Raji (cell line): ENCODE measurements around the gene TP63.

ENCODE experiments used
- POLR2A ChIP-seq: IDR thresholded peaks from 2 replicates; pipeline ENCODE4 v1.6.1; 2011; ENCODE audit warnings: low read depth, low read length, control low read depth; ENCODE audit not compliant: insufficient read depth

Gene TP63

DNA sequence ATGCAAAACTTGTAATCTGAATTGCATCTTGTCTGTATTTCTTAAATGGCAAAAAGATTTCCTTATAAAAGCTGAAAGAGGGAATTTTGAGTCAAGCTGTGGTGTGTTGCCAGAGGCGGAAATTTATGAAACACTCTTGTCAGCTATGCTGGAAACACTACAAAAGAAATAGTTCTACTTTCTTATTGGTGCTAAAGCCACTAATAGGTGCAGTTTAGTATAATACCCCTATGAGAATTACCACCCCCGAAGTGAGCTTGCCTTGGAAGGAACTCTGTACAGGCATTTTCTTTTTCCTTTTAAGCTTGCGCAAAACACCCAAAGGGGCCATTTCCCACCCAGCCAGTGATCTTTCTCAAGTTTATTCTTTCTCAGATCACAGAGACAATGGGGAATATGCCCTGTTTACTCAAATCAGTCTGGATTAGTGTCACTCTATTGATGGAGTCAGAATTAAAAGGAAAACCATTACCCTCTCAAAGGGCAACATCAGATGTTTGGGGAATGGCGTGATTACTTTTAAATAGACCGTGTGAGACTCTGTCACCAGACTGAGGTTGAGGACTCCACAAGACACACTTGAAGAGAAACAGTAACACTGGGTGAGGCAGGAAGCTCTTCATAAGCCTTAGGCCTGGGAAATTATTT lies 166.0 kb downstream of the TP63 start:
- no peak for TF ChIP-seq POLR2A

DNA sequence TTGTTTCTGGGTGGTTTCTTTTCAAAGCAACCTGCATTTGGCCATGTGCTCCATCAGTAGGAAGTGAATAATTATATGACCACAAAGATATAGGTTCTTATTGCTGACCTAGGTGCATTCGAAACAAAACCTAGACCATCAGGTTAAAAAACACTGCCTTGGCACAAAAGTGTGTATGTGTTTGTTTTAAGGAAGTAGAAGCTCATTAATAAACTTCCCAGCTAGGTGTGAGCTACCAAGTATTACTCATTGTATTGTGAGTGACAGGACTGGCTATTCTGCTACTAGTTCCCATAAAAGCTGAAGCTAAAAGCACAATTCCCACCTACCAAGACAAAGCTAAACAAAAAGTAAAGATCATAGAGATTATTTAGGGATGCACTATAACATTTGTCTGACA lies 168.2 kb downstream of the TP63 start:
- no peak for TF ChIP-seq POLR2A

DNA sequence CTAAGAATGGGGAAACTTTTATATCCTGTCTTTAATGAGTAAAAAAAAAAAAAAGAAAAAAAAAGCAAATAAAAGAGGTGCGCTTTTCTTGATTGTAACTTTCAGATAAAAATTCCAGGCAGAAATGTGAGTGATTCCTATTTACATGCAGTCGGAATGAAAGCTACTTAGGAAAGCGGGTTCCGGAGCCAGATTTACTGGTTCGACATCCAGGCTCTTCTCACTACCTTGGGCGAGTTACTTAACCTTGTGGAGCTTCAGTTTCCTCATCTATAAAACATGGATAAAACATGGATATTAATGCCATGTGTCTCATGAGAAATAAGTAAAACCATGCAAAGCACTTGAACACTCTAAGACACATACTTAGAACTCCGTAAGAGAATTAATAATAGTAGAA lies 169.2 kb downstream of the TP63 start:
- TF ChIP-seq POLR2A = no peak

DNA sequence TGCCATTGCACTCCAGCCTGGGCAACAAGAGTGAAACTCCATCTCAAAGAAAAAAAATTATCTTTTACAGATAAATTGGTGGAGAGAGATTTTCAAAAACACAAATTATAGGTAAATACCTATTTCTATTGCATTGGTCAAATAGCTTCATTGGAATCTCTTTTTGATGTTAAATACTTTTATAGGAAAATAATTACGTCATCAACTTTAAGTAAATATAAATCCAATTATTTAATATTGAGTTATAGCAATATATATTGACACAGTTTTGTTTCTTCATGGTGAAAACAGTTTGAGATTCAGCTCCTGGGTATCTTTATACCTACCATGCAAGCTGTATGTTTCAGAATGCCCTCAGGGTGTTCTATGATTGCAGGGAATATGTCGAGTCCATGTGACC lies 172.1 kb downstream of the TP63 start:
- TF ChIP-seq POLR2A = no peak

DNA sequence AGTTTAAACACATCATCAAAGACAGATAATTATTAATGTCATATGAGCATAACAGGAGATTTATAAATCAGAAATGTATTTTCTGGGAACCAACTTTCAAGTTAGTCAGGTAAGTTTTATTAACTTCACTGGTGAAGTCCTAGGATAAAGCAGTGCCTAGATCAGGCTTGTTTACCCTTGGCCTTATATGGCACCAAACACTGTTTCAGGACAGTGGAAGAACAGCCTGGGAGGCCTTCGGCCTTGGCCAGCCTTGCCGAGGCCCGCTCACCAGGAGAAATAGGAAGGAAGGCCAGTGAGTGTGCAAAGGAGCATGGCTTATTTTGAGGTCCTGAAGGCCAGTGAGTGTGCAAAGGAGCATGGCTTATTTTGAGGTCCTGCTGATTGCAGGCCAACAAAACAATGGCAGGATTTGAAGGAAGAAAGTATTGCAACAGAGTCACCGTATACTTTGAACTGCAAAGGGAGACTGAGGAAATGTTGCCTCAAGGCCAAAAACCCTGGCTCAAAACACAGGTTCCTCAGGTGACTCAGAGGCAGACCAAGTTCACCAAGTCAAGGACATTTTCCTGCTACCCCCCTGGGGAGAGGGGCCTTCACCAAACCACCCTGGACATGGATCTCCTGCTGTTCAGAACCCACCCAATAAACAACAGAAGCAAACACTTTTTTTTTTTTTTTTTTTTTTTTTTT lies 174.3 kb downstream of the TP63 start:
- no peak for TF ChIP-seq POLR2A

DNA sequence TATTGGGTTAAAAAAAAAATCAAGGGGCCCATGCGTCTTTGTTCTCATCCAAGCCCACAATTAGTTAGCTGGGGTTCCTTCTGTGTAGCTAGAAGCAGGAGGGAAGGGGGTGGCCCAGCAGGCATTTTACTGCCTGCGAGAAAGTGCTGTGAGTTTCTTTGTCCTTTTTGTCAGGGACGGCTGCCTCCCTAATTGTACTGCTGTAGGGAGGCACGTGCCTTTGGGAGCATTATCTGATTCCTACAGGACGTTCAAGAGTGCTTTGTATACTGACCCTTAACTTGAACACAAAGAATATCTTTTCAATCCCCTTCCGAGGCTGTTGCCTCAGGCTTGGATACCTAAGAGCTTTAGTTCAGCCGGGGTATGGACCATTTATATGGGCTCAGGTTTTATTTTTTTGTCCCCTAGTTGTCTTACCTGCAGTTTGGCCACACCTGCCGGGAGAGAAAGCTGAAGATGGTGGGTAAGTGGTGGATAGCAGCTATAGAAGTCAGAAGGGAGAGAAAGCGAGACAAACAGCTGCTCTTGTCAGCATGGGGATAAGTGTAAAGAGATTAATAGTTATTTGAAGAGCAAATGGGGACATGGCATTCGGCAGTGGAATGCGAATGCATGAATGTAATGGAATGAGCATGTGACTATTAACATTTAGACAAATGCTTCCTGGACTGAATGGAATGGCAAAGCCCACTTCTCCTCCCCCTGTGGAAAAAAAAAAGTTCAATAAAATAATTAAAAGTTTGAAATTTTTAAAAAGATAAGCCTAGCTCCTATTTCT lies 175.2 kb downstream of the TP63 start:
- no peak for TF ChIP-seq POLR2A

DNA sequence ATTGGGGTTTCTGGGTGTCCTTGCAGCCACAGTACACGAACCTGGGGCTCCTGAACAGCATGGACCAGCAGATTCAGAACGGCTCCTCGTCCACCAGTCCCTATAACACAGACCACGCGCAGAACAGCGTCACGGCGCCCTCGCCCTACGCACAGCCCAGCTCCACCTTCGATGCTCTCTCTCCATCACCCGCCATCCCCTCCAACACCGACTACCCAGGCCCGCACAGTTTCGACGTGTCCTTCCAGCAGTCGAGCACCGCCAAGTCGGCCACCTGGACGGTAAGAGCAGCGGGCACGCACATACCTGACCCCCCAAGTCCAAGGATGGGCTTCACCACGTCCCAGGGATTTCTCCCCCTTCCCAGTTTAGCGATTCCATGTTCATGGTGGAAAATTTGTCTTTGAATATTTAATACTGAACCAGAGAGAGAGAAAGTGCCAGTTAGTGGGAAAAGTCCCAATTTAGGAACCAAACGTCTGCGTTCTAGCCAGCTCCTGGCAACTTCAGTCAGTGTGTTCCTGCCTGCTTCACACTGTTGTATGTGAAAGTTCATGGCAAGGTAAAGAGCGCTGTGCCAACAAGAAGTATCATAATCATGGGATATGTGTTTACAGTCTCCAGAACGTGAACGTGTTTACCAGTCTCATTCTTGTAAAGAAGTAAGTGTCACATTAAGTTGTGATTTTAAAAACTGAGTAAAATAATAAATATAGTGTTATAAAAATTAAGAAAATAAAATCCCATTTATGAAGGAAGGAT lies 177.2 kb downstream of the TP63 start:
- TF ChIP-seq POLR2A = no peak

DNA sequence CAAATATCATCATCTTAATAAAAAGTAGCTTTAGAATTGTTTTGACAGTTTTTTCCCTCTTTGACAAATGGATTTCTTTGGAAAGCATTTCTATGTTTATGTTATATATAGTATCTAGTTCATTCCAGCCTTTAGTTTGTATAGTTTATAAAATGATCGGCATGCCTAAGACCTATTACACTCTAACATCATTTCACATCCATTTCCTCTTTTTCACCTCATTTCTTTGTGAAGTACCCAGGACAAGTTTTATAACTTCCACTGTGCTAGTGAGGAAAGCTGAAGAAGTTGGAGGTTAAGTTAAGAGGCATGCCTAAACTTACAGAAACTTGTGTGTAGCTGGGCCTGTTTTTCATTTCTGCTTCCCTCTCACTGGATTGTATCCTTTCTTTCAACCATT lies 178.4 kb downstream of the TP63 start:
- no peak for TF ChIP-seq POLR2A

DNA sequence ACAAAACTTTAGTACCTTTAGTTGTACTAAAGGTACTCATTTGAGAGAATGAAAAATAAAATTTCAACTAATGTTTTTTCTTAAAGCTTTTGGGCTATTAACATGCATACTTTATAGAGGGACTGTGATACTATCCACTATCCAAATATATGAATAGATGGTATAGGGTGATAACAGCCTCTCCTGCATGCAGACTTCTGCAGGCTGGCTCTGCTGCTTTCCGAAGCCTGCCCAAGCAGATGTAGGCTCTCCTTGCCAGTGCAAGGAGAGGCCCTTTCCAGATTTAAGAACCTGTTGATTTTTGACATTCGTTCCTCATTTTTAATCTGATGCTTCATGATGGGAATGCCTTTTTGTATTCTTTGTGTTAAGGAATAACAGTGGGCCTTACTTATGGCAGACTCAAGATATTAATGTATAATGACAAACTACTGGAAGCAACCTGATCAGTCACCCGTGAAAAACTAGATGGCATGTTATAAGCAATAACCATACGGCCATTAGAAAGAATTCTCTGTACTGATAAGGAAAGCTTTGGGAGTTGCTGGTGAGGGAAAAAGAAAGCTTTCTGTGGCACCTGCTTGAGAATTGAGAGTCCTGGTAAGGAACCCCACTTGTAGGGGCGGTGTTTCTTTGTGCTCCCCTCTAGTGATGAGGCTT lies 181.7 kb downstream of the TP63 start:
- TF ChIP-seq POLR2A = no peak

DNA sequence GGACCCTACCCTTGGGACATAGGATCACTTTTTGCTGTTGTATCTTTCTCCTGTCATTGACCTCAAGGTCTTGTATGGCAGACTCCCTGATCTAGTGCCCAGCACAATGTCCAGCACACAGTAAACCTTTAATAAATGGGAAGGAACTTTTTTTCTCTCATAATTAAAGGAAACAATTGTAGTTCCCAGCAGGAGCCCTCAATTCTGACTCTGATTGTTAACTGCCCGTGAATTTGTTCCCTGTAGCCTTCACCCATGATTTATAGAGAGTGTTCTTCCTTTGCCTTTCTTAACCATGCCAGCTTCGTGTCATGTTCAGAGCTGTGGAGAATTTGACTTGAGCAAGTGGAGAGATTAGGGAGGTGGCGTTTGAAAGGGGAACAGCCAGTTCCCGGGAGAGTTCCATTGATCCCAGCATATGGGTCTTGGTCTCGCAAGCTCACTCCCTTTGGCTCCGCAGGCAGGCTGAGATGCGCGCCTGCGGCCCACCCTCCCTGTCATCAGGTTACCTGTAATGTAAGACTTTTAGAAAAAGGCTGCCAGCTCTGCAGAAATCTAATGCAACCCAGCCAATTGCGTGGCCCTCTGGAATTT lies 182.6 kb downstream of the TP63 start:
- no peak for TF ChIP-seq POLR2A

DNA sequence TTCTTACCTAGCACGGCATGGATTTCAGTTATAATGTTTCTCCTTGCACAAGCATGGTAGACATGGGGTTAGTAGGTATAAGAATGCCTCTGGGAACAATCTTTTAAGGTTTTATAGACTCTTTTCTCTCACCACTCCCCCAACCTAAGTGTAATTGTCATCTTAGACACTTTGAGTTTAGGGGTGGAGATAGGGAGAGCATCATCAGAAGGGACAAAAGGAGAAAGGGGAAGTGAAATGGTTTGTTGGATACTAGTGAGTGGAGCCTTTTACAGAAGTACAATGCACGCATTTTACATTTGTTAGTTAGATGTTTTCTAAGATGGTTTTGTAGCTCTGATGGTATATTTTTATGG lies 189.2 kb downstream of the TP63 start:
- TF ChIP-seq POLR2A = no peak

DNA sequence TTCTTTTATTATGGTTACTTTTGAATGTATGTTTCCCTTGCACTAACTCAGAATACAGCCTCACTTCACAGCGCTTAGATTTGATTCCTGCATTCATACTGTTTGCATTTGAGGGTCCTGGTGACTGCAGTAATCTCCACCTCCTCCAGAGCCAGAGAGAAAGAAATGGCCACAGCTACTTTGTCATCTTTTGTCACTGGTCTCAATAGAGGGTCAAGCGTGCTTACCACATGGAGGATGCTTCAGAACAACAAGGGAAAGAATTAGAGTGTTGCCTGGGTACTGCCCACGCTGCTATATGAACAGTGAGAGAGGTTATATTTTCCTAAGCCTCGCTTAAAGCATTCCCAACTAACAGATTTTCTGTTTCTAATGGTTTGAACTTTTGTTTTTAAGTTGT lies 190.1 kb downstream of the TP63 start:
- TF ChIP-seq POLR2A = no peak

DNA sequence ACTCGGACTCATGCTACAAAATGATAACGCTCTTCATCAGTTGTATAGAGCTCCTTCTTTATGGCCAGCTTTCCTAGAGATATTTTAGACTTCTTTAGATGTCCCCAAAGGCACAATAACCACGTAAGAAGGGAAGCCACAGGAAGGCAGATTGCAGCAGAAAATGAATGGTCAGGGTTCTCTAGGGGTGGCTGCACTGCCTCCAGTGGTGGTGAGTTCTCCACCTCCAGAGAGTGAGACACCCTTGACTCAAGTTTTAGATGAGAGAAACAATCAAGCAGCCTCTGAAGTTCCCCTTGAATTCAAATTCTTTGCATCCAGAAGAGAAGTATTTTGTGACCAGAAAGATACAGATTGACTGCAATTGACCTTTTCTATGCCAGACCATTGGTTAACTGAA lies 191.5 kb downstream of the TP63 start:
- TF ChIP-seq POLR2A = no peak

DNA sequence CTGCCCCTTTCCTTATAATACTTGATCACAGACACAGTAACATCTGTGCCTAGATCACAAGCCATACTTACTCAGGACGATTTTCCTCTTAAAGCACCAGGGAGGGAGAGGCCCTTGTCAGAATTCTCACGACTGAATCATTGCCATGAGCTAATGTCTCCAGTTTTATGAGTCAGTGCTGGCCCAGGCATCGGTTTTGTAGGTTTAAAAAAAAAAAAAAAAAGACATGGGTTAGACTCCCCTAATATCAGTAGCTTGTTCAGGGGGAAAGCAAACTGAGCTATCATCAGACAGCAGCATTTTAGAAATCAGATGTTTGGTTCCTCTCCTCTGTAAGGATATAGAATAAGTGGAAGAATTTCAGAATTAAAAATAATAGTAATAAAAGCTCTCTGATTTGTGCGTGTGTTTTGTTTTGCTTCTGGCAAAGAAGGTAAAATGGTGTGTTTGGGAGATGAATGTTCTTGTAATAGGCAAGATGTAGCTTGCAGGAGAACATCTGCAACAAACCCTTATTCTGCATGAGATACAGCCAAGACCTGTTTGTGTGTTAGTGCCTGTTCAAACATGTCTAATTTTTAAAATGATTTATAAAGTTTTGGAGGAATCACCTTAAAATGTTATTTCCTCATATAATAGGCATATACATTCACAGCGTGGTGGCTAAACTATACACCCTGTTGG lies 193.6 kb downstream of the TP63 start:
- TF ChIP-seq POLR2A = no peak

DNA sequence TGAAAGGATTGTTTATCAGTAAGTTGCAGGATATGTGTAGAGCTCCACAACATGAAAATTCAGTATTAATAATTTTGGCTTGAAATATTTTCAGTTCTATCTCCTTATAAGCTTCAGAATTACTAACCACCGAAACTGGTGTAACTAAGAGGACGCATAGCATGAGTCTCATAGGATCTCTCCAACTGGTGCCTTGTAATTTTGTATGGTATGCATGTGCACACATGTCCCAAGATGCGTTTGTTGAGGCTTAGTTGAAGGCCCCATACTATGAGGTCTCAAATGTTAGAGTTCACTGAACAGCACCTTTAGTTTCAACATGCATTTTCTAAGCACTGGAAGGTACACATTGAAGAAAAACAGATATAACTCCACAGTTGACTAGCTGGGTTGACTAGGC lies 195.4 kb downstream of the TP63 start:
- TF ChIP-seq POLR2A = no peak

DNA sequence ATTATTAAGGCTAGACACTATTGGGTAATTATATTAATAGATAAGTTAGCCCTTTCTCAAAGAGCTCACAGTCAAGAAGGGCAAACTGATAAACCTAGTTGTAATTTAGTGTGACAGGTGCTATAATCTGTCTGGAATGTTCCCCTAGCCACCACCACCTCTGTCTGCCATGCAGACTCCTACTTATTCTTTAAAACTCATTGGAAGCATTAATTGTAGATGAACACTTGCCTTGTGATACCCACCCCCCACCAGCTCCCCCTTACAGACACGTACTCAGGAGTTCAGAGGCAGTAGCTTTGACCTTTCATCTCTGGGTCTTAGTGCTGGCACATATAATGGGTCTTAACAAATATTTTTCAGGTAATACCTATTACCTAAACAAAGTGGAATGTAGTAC lies 195.9 kb downstream of the TP63 start:
- TF ChIP-seq POLR2A = no peak
